H9 (cell line): ENCODE measurements around the gene NBL1. TPM values are rescaled to one million over a fixed set of nuclear protein-coding genes. Genes with fewer than 3 reads are reported as not detected.

ENCODE experiments used
- DNase-seq: peaks from one replicate; pipeline ENCODE4 v3.0.0-alpha.2; 2017
- H2AFZ ChIP-seq: one replicate; pipeline ENCODE4 v1.6.1; 2013; ENCODE audit warnings: mild to moderate bottlenecking, low read length, control low read depth, moderate library complexity
- H2AK5ac ChIP-seq: 2 replicates; pipeline ENCODE4 v1.6.1; 2013; ENCODE audit warnings: low read length, control low read depth, mixed read lengths; ENCODE audit not compliant: insufficient read length
- H2BK120ac ChIP-seq: one replicate; pipeline ENCODE4 v1.6.1; 2013; ENCODE audit warnings: low read depth, mild to moderate bottlenecking, low read length, control low read depth, inconsistent platforms; ENCODE audit not compliant: poor library complexity, severe bottlenecking
- H2BK12ac ChIP-seq: 2 replicates; pipeline ENCODE4 v1.6.1; 2013; ENCODE audit warnings: low read length, control low read depth, mixed read lengths, low read depth; ENCODE audit not compliant: insufficient read length
- H2BK15ac ChIP-seq: 2 replicates; pipeline ENCODE4 v1.6.1; 2013; ENCODE audit warnings: low read depth, low read length, control low read depth
- H2BK20ac ChIP-seq: one replicate; pipeline ENCODE4 v1.6.1; 2013; ENCODE audit warnings: low read depth, mild to moderate bottlenecking, low read length, control low read depth, inconsistent platforms; ENCODE audit not compliant: poor library complexity, severe bottlenecking
- H2BK5ac ChIP-seq: 2 replicates; pipeline ENCODE4 v1.6.1; 2013; ENCODE audit warnings: low read length, control low read depth, mixed read lengths; ENCODE audit not compliant: insufficient read length
- H3K14ac ChIP-seq: 2 replicates; pipeline ENCODE4 v1.6.1; 2013; ENCODE audit warnings: low read length, control low read depth; ENCODE audit not compliant: insufficient read depth
- H3K18ac ChIP-seq: 2 replicates; pipeline ENCODE4 v1.6.1; 2013; ENCODE audit warnings: low read depth, mild to moderate bottlenecking, mixed read lengths, low read length, control low read depth; ENCODE audit not compliant: insufficient read length
- H3K23ac ChIP-seq: 2 replicates; pipeline ENCODE4 v1.6.1; 2013; ENCODE audit warnings: low read length, control low read depth, mixed read lengths, low read depth; ENCODE audit not compliant: insufficient read length
- H3K23me2 ChIP-seq: 2 replicates; pipeline ENCODE4 v1.6.1; 2013; ENCODE audit warnings: low read depth, mild to moderate bottlenecking, mixed read lengths, low read length, control low read depth; ENCODE audit not compliant: insufficient read length, poor library complexity, severe bottlenecking
- H3K27ac ChIP-seq: 2 replicates; pipeline ENCODE4 v1.5.1; 2013; ENCODE audit warnings: low read length, control low read depth, mixed read lengths, low read depth; ENCODE audit not compliant: insufficient read length
- H3K27me3 ChIP-seq: 2 replicates; pipeline ENCODE4 v1.6.1; 2013; ENCODE audit warnings: low read length, control low read depth, inconsistent platforms; ENCODE audit not compliant: insufficient read depth
- H3K4ac ChIP-seq: 2 replicates; pipeline ENCODE4 v1.6.1; 2013; ENCODE audit warnings: low read depth, mild to moderate bottlenecking, control low read depth, inconsistent platforms, low read length, moderate library complexity
- H3K4me1 ChIP-seq: 2 replicates; pipeline ENCODE4 v1.6.1; 2013; ENCODE audit warnings: low read length, control low read depth, inconsistent platforms; ENCODE audit not compliant: insufficient read depth
- H3K4me2 ChIP-seq: 2 replicates; pipeline ENCODE4 v1.6.1; 2013; ENCODE audit warnings: low read length, control low read depth, mixed read lengths; ENCODE audit not compliant: insufficient read length, insufficient read depth
- H3K56ac ChIP-seq: 2 replicates; pipeline ENCODE4 v1.6.1; 2013; ENCODE audit warnings: low read depth, mild to moderate bottlenecking, mixed read lengths, low read length, control low read depth; ENCODE audit not compliant: insufficient read length
- H3K79me1 ChIP-seq: 2 replicates; pipeline ENCODE4 v1.6.1; 2013; ENCODE audit warnings: low read depth, mild to moderate bottlenecking, moderate library complexity, low read length, control low read depth, inconsistent platforms; ENCODE audit not compliant: insufficient read depth, poor library complexity, severe bottlenecking
- H3K79me2 ChIP-seq: 2 replicates; pipeline ENCODE4 v1.6.1; 2013; ENCODE audit warnings: low read length, control low read depth, inconsistent platforms; ENCODE audit not compliant: insufficient read depth
- H3K9ac ChIP-seq: 2 replicates; pipeline ENCODE4 v1.6.1; 2013; ENCODE audit warnings: low read length, control low read depth, mixed read lengths; ENCODE audit not compliant: insufficient read length; ENCODE audit errors: extremely low read depth
- H3K9me3 ChIP-seq: one replicate; pipeline ENCODE4 v1.6.1; 2013; ENCODE audit warnings: low read depth, low read length, inconsistent platforms; ENCODE audit not compliant: control insufficient read depth
- H3T11ph ChIP-seq: one replicate; pipeline ENCODE4 v1.6.1; 2013; ENCODE audit warnings: mild to moderate bottlenecking, low read length, control low read depth, inconsistent platforms
- H4K20me1 ChIP-seq: one replicate; pipeline ENCODE4 v1.6.1; 2013; ENCODE audit not compliant: control insufficient read depth, insufficient read length, insufficient read depth
- H4K5ac ChIP-seq: 2 replicates; pipeline ENCODE4 v1.6.1; 2013; ENCODE audit warnings: low read depth, mild to moderate bottlenecking, mixed read lengths, low read length, control low read depth; ENCODE audit not compliant: insufficient read length
- H4K8ac ChIP-seq: replicated peaks from 2 replicates; pipeline ENCODE4 v1.6.1; 2013; ENCODE audit warnings: low read length, control low read depth, mixed read lengths, low read depth; ENCODE audit not compliant: insufficient read length
- H4K91ac ChIP-seq: 2 replicates; pipeline ENCODE4 v1.6.1; 2013; ENCODE audit warnings: low read depth, mild to moderate bottlenecking, moderate library complexity, mixed read lengths, low read length, control low read depth; ENCODE audit not compliant: insufficient read length
- H3K27ac Mint-ChIP-seq, 3 experiments: 2 replicates in 2 of 3; 3 replicates in 1 of 3; pipeline ENCODE4 v1.8.0; 2020 to 2021; ENCODE audit warnings: mixed read lengths in 3 of 3, mild to moderate bottlenecking in 1 of 3, moderate library complexity in 1 of 3
- H3K27me3 Mint-ChIP-seq: 2 replicates; pipeline ENCODE4 v1.8.0; 2021; ENCODE audit warnings: low read depth, mild to moderate bottlenecking, moderate library complexity, mixed read lengths
- H3K36me3 Mint-ChIP-seq, 3 experiments: 2 replicates in 2 of 3; 3 replicates in 1 of 3; pipeline ENCODE4 v1.8.0; 2020 to 2021; ENCODE audit warnings: low read depth in 3 of 3, mixed read lengths in 3 of 3; ENCODE audit not compliant: insufficient read depth in 1 of 3
- H3K4me1 Mint-ChIP-seq, 2 experiments: 2 replicates each; pipeline ENCODE4 v1.8.0; 2020; ENCODE audit warnings: mixed read lengths in 2 of 2
- H3K4me3 Mint-ChIP-seq, 2 experiments: 2 replicates in 1 of 2; 3 replicates in 1 of 2; pipeline ENCODE4 v1.8.0; 2020 to 2021; ENCODE audit warnings: mild to moderate bottlenecking in 2 of 2, mixed read lengths in 2 of 2, moderate library complexity in 1 of 2
- H3K9me3 Mint-ChIP-seq, 2 experiments: 2 replicates in 1 of 2; 3 replicates in 1 of 2; pipeline ENCODE4 v1.8.0; 2020; ENCODE audit warnings: mild to moderate bottlenecking in 2 of 2, mixed read lengths in 2 of 2, moderate library complexity in 1 of 2
- WGBS: extraction: QIAGEN DNeasy Blood & Tissue Kit; methylation state at CpG from one replicate; pipeline ENCODE4 v1.1.7; 2013; ENCODE audit warnings: missing lambda C conversion rate, low lambda C conversion rate, mixed read lengths; ENCODE audit not compliant: insufficient read length; ENCODE audit errors: extremely low coverage; 5-methylcytosine and 5-hydroxymethylcytosine counted together
- total RNA-seq: library from RNA; stranded (reverse); gene quantifications from 2 replicates; pipeline ENCODE4 v1.2.1, GENCODE V29; 2021
- TF ChIP-seq, protein P1 (sequence below): fragments of 200-600 bp; sonication (generic); conservative IDR thresholded peaks from 3 replicates; pipeline ENCODE4 v1.8.0; 2021; ENCODE audit warnings: antibody characterized with exemption, mild to moderate bottlenecking

Gene NBL1
- total RNA-seq, 1 experiment from 2014 or later = 6.4 TPM

- no peaks in the 10 kb centered on the region for H3K4me1 ChIP-seq
- Mint-ChIP-seq H3K9me3 (no peaks in the 10 kb centered on the region), H3K4me1 (peaks cover 13 to 31% of the 10 kb centered on the region in 2 experiments), H3K27ac (peak overlapping the region; percentile 97 to 98 (median 98)), H3K4me3 (0 out of 5 replicates have a peak overlapping the region, but pooled peaks of 1 of the 2 experiments have one; percentile 65), H3K27me3 (no peaks in the 10 kb centered on the region), H3K36me3 (no peaks in the 10 kb centered on the region)
- no peaks in the 10 kb centered on the region for H3K9me3 ChIP-seq
- H3K27me3 ChIP-seq = peaks cover 2% of the 10 kb centered on the region; the same call in 1 of the 2 replicates
- H2BK12ac ChIP-seq = no peak overlapping the region
- H3K18ac ChIP-seq = peak overlapping the region; percentile 1
- H3K14ac ChIP-seq = no peak overlapping the region
- no peak overlapping the region for H4K8ac ChIP-seq
- H2BK5ac ChIP-seq = no peak overlapping the region
- DNase-seq = no peak
- H3K27ac ChIP-seq = peak overlapping the region; percentile 16
- no peak overlapping the region for H2BK120ac ChIP-seq
- H2AFZ ChIP-seq = no peak overlapping the region
- H3K23ac ChIP-seq = no peak overlapping the region
- H3K79me1 ChIP-seq = no peaks in the 10 kb centered on the region
- no peak overlapping the region for H2BK15ac ChIP-seq
- no peak overlapping the region; the same call in none of the 2 replicates for H3K4ac ChIP-seq
- H3K56ac ChIP-seq = no peak overlapping the region
- no peak overlapping the region for H2AK5ac ChIP-seq
- no peaks in the 10 kb centered on the region for H4K20me1 ChIP-seq
- TF ChIP-seq, protein P1, sequence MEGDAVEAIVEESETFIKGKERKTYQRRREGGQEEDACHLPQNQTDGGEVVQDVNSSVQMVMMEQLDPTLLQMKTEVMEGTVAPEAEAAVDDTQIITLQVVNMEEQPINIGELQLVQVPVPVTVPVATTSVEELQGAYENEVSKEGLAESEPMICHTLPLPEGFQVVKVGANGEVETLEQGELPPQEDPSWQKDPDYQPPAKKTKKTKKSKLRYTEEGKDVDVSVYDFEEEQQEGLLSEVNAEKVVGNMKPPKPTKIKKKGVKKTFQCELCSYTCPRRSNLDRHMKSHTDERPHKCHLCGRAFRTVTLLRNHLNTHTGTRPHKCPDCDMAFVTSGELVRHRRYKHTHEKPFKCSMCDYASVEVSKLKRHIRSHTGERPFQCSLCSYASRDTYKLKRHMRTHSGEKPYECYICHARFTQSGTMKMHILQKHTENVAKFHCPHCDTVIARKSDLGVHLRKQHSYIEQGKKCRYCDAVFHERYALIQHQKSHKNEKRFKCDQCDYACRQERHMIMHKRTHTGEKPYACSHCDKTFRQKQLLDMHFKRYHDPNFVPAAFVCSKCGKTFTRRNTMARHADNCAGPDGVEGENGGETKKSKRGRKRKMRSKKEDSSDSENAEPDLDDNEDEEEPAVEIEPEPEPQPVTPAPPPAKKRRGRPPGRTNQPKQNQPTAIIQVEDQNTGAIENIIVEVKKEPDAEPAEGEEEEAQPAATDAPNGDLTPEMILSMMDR = no peak
- peak overlapping the region; percentile 24 for H3T11ph ChIP-seq
- no peaks in the 10 kb centered on the region for H3K23me2 ChIP-seq
- no peak overlapping the region for H3K4me2 ChIP-seq
- no CpG with 5 or more reads among the region's 5 CpGs for WGBS
- H4K91ac ChIP-seq = no peak overlapping the region
- H3K9ac ChIP-seq = no peak overlapping the region
- H3K79me2 ChIP-seq = no peaks in the 10 kb centered on the region
- H4K5ac ChIP-seq = no peak overlapping the region
- no peak overlapping the region for H2BK20ac ChIP-seq
These were observed 10.3 kb downstream of the NBL1 start for GRCh38 chr1:19654386-19654785.
